COLO668 (cell line): ENCODE measurements around the gene FLACC1.
"Not testable (repeated sequence)": the region's sequence is repeated elsewhere in the genome, so short reads cannot be mapped to it uniquely, and the experiment has no call there.

Source experiments
- DNase-seq: peaks from one replicate; lab custom pipeline; 2025; ENCODE audit not compliant: unreplicated experiment; lab: John Stamatoyannopoulos, UW

The FLACC1 gene

GRCh38 chr2:201256082-201256481 is 101.1 kb downstream of the FLACC1 start:
- DNase-seq = no peak

- no peak for DNase-seq
These were observed 101.6 kb downstream of the FLACC1 start for GRCh38 chr2:201255408-201256033.

- no peak for DNase-seq
These were observed 102.9 kb downstream of the FLACC1 start for GRCh38 chr2:201254081-201254730.

GRCh38 chr2:201250741-201251140 is 106.4 kb downstream of the FLACC1 start:
- DNase-seq = no peak

- DNase-seq = no peak
These were observed 107.3 kb downstream of the FLACC1 start for GRCh38 chr2:201249889-201250288.

GRCh38 chr2:201248288-201248844 is 108.8 kb downstream of the FLACC1 start:
- DNase-seq = no peak

- no peak for DNase-seq
These were observed 110.9 kb downstream of the FLACC1 start for GRCh38 chr2:201246280-201246679.

GRCh38 chr2:201244829-201245228 is 112.3 kb downstream of the FLACC1 start:
- no peak for DNase-seq

- no peak for DNase-seq
These were observed 114.4 kb downstream of the FLACC1 start for GRCh38 chr2:201242571-201243277.

GRCh38 chr2:201239167-201239935 is 117.8 kb downstream of the FLACC1 start:
- DNase-seq = not testable (repeated sequence)
